K562 (cell line): ENCODE results near the gene CD22. TPM values are rescaled to one million over a fixed set of nuclear protein-coding genes. Genes with fewer than 3 reads are reported as not detected.

Experiments used
- ATAC-seq: fragments of 200-7000 bp; cut with Tn5 transposase; 3 replicates; pipeline ENCODE4 v1.9.1; 2020; ENCODE audit warnings: moderate library complexity
- BruUV-seq: library from RNA; stranded (reverse); fragments of 400-500 nt; replicated peaks from 2 replicates; lab custom pipeline; 2021; lab: Mats Ljungman, UMichigan
- CTCF ChIA-PET: fragments of 300-600 bp; formaldehyde crosslinking; extraction: SDS; loops from one replicate; lab custom pipeline; 2021; ENCODE audit warnings: low intra/inter-chr PET ratio; lab: Yijun Ruan, JAX
- POLR2A ChIA-PET: fragments of 300-600, 350-650 bp; sonication (Branson Sonifier 250); formaldehyde crosslinking; extraction: SDS; loops from one replicate; lab custom pipeline; 2021; ENCODE audit warnings: antibody characterized with exemption, inconsistent platforms; lab: Yijun Ruan, JAX
- DNase-seq, 4 experiments: peaks; one replicate each; pipeline versions ENCODE4 v3.0.0 to v3.0.0-alpha.2; 2011 to 2018; ENCODE audit warnings: low spot score in 3 of 4, mixed read lengths in 3 of 4; ENCODE audit errors: extremely low read depth in 1 of 4
- FAIRE-seq: peaks from 2 replicates; lab custom pipeline; 2011; peaks lifted over from hg19 to GRCh38; lab: Jason Lieb, UNC
- H2AFZ ChIP-seq: 2 replicates; pipeline ENCODE4 v1.6.0; 2011; ENCODE audit warnings: low read depth, low read length, control low read depth, inconsistent platforms
- H3K27ac ChIP-seq: fragments of 200-600 bp; 3 replicates; pipeline ENCODE4 v1.8.0; 2011; ENCODE audit warnings: low read depth, mild to moderate bottlenecking, control low read depth, inconsistent platforms, low read length, moderate library complexity, mixed read lengths; ENCODE audit errors: extremely low read depth
- H3K27me3 ChIP-seq, 2 experiments: fragments of 300-600 bp in 1 of 2; 2 replicates in 1 of 2; 3 replicates in 1 of 2; pipeline versions ENCODE4 v1.6.0 to v1.8.0; 2011; ENCODE audit warnings: inconsistent platforms in 2 of 2, low read length in 2 of 2, mild to moderate bottlenecking in 1 of 2, mixed read lengths in 1 of 2, moderate library complexity in 1 of 2; ENCODE audit not compliant: control insufficient read depth in 2 of 2, insufficient read depth in 2 of 2
- H3K36me3 ChIP-seq: fragments of 300-600 bp; 3 replicates; pipeline ENCODE4 v1.8.0; 2011; ENCODE audit warnings: mild to moderate bottlenecking, low read length, inconsistent platforms; ENCODE audit not compliant: control insufficient read depth, insufficient read depth
- H3K4me1 ChIP-seq, 2 experiments: fragments of 200-600 bp in 1 of 2; replicated peaks in 1 of 2; 2 replicates in 1 of 2; 3 replicates in 1 of 2; pipeline versions ENCODE4 v1.5.1 to v1.8.0; 2011; ENCODE audit warnings: inconsistent platforms in 2 of 2, low read length in 2 of 2, mild to moderate bottlenecking in 1 of 2, mixed read lengths in 1 of 2, moderate library complexity in 1 of 2; ENCODE audit not compliant: control insufficient read depth in 2 of 2, insufficient read depth in 2 of 2
- H3K4me2 ChIP-seq: 2 replicates; pipeline ENCODE4 v1.6.1; 2011; ENCODE audit warnings: low read length, control low read depth, inconsistent platforms, mixed read lengths; ENCODE audit not compliant: insufficient read depth
- H3K4me3 ChIP-seq: fragments of 200-600 bp; sonication (generic), shearing (Covaris generic); 2 replicates; pipeline ENCODE4 v1.5.1; 2016; ENCODE audit warnings: control low read depth, inconsistent platforms
- H3K79me2 ChIP-seq: fragments of 200-600 bp; 3 replicates; pipeline ENCODE4 v1.8.0; 2011; ENCODE audit warnings: low read length, inconsistent platforms; ENCODE audit not compliant: control insufficient read depth, insufficient read depth
- H3K9ac ChIP-seq, 2 experiments: 2 replicates each; pipeline versions ENCODE4 v1.6.0 to v1.6.1; 2011; ENCODE audit warnings: low read depth in 2 of 2, low read length in 2 of 2, control low read depth in 1 of 2, inconsistent platforms in 1 of 2, mild to moderate bottlenecking in 1 of 2, mixed read lengths in 1 of 2; ENCODE audit not compliant: insufficient read depth in 1 of 2
- H3K9me1 ChIP-seq: one replicate; pipeline ENCODE4 v1.6.0; 2011; ENCODE audit warnings: inconsistent platforms, mild to moderate bottlenecking, low read length, moderate library complexity; ENCODE audit not compliant: control insufficient read depth, insufficient read depth
- H3K9me3 ChIP-seq: replicated peaks from 2 replicates; pipeline ENCODE4 v1.5.1; 2011; ENCODE audit warnings: low read depth, low read length, inconsistent platforms; ENCODE audit not compliant: control insufficient read depth, insufficient read depth
- H4K20me1 ChIP-seq: replicated peaks from 2 replicates; pipeline ENCODE4 v1.6.1; 2011; ENCODE audit warnings: low read length, inconsistent platforms, mixed read lengths; ENCODE audit not compliant: control insufficient read depth, insufficient read depth
- ARID1B ChIP-seq: fragments of 450-650 bp; IDR thresholded peaks from 2 replicates; pipeline ENCODE4 v1.6.1; 2016; ENCODE audit warnings: antibody characterized with exemption, mild to moderate bottlenecking, inconsistent platforms
- BACH1 ChIP-seq: fragments of 200-800 bp; sonication (Bioruptor generic); IDR thresholded peaks from 2 replicates; pipeline ENCODE4 v1.6.1; 2016; ENCODE audit warnings: missing genetic modification characterization, missing compliant biosample characterization
- BHLHE40 ChIP-seq: IDR thresholded peaks from 2 replicates; pipeline ENCODE4 v1.6.1; 2011; ENCODE audit warnings: low read length, improper control_type of control experiment
- CBFA2T2 ChIP-seq: fragments of 450-650 bp; conservative IDR thresholded peaks from 2 replicates; pipeline ENCODE4 v1.6.1; 2017; ENCODE audit warnings: mild to moderate bottlenecking
- FOXJ2 ChIP-seq: fragments of 200-800 bp; sonication (Bioruptor generic); IDR thresholded peaks from 2 replicates; pipeline ENCODE4 v1.6.1; 2016; ENCODE audit warnings: missing genetic modification characterization, missing compliant biosample characterization
- GTF2A2 ChIP-seq: IDR thresholded peaks from 2 replicates; pipeline ENCODE4 v1.6.1; 2016; ENCODE audit warnings: mild to moderate bottlenecking, missing genetic modification characterization, missing compliant biosample characterization
- JUND ChIP-seq, 2 experiments: IDR thresholded peaks; 2 replicates in 1 of 2; 3 replicates in 1 of 2; pipeline ENCODE4 v1.6.1; 2011; ENCODE audit warnings: borderline replicate concordance in 2 of 2, low read depth in 2 of 2, low read length in 2 of 2, improper control_type of control experiment in 1 of 2, missing biosample characterization in 1 of 2, missing genetic modification characterization in 1 of 2, missing genetic modification reagents in 1 of 2
- KDM1A ChIP-seq, 2 experiments: fragments of 450-650 bp; IDR thresholded peaks; 2 replicates each; pipeline ENCODE4 v1.6.1; 2016; ENCODE audit warnings: mild to moderate bottlenecking in 2 of 2
- MITF ChIP-seq: IDR thresholded peaks from 2 replicates; pipeline ENCODE4 v1.6.1; 2014; ENCODE audit warnings: antibody characterized with exemption
- PKNOX1 ChIP-seq: fragments of 450-650 bp; IDR thresholded peaks from 2 replicates; pipeline ENCODE4 v1.6.1; 2016
- RFX1 ChIP-seq: fragments of 450-650 bp; IDR thresholded peaks from 2 replicates; pipeline ENCODE4 v1.6.1; 2016; ENCODE audit warnings: mild to moderate bottlenecking, moderate library complexity
- TEAD2 ChIP-seq: fragments of 450-650 bp; IDR thresholded peaks from 2 replicates; pipeline ENCODE4 v1.6.1; 2016; ENCODE audit warnings: missing genetic modification characterization, control low read depth, missing compliant biosample characterization
- ZBTB1 ChIP-seq: sonication (generic); formaldehyde crosslinking; IDR thresholded peaks from 2 replicates; pipeline ENCODE4 v1.8.1; 2023; ENCODE audit warnings: missing genetic modification reagents, low read depth, mild to moderate bottlenecking, borderline replicate concordance
- ZNF274 ChIP-seq: IDR thresholded peaks from 2 replicates; pipeline ENCODE4 v1.6.1; 2011; ENCODE audit warnings: low read depth, mild to moderate bottlenecking, low read length, moderate library complexity, borderline replicate concordance
- ZNF583 ChIP-seq: fragments of 250-450 bp; sonication (Bioruptor Pico); IDR thresholded peaks from 2 replicates; pipeline ENCODE4 v1.4.0; 2020
- ZNF639 ChIP-seq, 2 experiments: fragments of 200-800 bp in 1 of 2; sonication (Bioruptor generic) in 1 of 2; sonication (generic) in 1 of 2; formaldehyde crosslinking in 1 of 2; IDR thresholded peaks in 1 of 2; conservative IDR thresholded peaks in 1 of 2; 2 replicates each; pipeline versions ENCODE4 v1.5.0 to v1.6.1; 2016 to 2020; ENCODE audit warnings: missing compliant biosample characterization in 1 of 2, missing genetic modification characterization in 1 of 2, missing genetic modification reagents in 1 of 2
- WGBS: fragments of 100-300 bp; shearing (Covaris generic); methylation state at CpG from one replicate; pipeline ENCODE4 v1.1.6; 2016; ENCODE audit warnings: low coverage, mixed read lengths; ENCODE audit not compliant: insufficient coverage; ENCODE audit errors: missing lambda C conversion rate; 5-methylcytosine and 5-hydroxymethylcytosine counted together
- in situ Hi-C: fragments of 300-500 bp; cut with MboI; formaldehyde crosslinking; loops from 4 replicates; pipeline ENCODE4 v1.15.0; 2018; ENCODE audit warnings: inconsistent platforms, mixed read lengths
- intact Hi-C: fragments of 100-400 bp; cut with micrococcal nuclease; formaldehyde crosslinking; loops from 2 replicates; pipeline ENCODE4 v1.14.2; 2022
- polyA plus RNA-seq, 8 experiments: library from polyadenylated mRNA; depleted of rRNA in 4 of 8; stranded (reverse) in 5 of 8; unstranded in 3 of 8; fragments of >200 nt; fragmentation: Nextera tagmentation in 2 of 8; fragmentation: Illumina TruSeq in 1 of 8; extraction: Ambion mirVana in 2 of 8; extraction: Trizol in 1 of 8; gene quantifications; 2 replicates each; pipeline versions ENCODE4 v1.2.1 to v1.2.3, GENCODE V29; 2011 to 2014; ENCODE audit warnings: inconsistent platforms in 1 of 8, missing spikeins in 1 of 8
- total RNA-seq, 7 experiments: library from RNA; depleted of rRNA in 6 of 7; stranded (reverse); fragments of >200 nt in 6 of 7; fragmentation: Illumina TruSeq in 2 of 7; extraction: Trizol in 2 of 7; gene quantifications; 2 replicates each; pipeline versions ENCODE4 v1.2.1 to v1.2.3, GENCODE V29; 2011 to 2021; ENCODE audit warnings: low replicate concordance in 1 of 7

The CD22 gene
- total and polyA plus RNA-seq, 9 of the 15 experiments (the other 6 are each of a cell fraction or from before 2014, with no cell fraction given): 0.29 to 5.0 (median 3.5) TPM

- 32% methylated on average over 6 of the region's 6 CpGs for WGBS
- intact Hi-C loops: no loop called here
- ATAC-seq: peak; percentile 33; the same call in 1 of the 3 replicates
- H3K9me1 ChIP-seq: no peaks in the 10 kb centered on the region
- BruUV-seq: no TSS peak
- peak in 1 of 4 experiments; percentile 49 for DNase-seq
- H3K4me1 ChIP-seq: peaks cover 16 to 18% of the 10 kb centered on the region in 2 experiments; a peak in 4 of 5 replicates
- H3K36me3 ChIP-seq: no peaks in the 10 kb centered on the region
- in situ Hi-C loops: no loop called here
- peak overlapping the region; percentile 56; the same call in 2 of the 3 replicates for H3K27ac ChIP-seq
- peak; percentile 49 for FAIRE-seq
- H4K20me1 ChIP-seq: no peaks in the 10 kb centered on the region
- ChIA-PET CTCF (no interaction called here), POLR2A (interaction anchor here (1.6 kb wide), 1 partner anchor 12 kb away, joined by 4 read pairs; no protein-coding TSS in a partner anchor)
- no peaks in the 10 kb centered on the region for H3K79me2 ChIP-seq
- no peak overlapping the region for H3K4me3 ChIP-seq
- peak overlapping the region; percentile 73; the same call in 1 of the 2 replicates for H2AFZ ChIP-seq
- no peaks in the 10 kb centered on the region; the same call in none of the 2 replicates for H3K9me3 ChIP-seq
- H3K27me3 ChIP-seq: no peaks in the 10 kb centered on the region
- H3K9ac ChIP-seq: no peak overlapping the region
- H3K4me2 ChIP-seq: peak overlapping the region; percentile 53; the same call in 1 of the 2 replicates
- no peak for TF ChIP-seq ZBTB1 (CRISPR knock-in tag)
- TF ChIP-seq MITF: 0 out of 2 replicates have a peak, but pooled peaks have one; percentile 33
- peak; percentile 35; the same call in 1 of the 2 replicates for TF ChIP-seq ARID1B
- TF ChIP-seq PKNOX1: 0 out of 2 replicates have a peak, but pooled peaks have one; percentile 12
- peak; percentile 11; the same call in 1 of the 2 replicates for TF ChIP-seq BACH1 (tag)
- 0 out of 2 replicates have a peak, but pooled peaks have one; percentile 50 for TF ChIP-seq ZNF583
- peak; percentile 64 for TF ChIP-seq BHLHE40
- TF ChIP-seq RFX1: 0 out of 2 replicates have a peak, but pooled peaks have one; percentile 25
- TF ChIP-seq ZNF639 (CRISPR knock-in tag; conservative IDR thresholded peaks at IDR 0.05 in 1 of 2, IDR thresholded peaks at IDR 0.05 in 1 of 2): peak in 1 of 2 experiments; percentile 43; a peak in 1 of 4 replicates
- no peak for TF ChIP-seq ZNF274
- 0 out of 2 replicates have a peak, but pooled peaks have one; percentile 13 for TF ChIP-seq CBFA2T2
- TF ChIP-seq GTF2A2: no peak
- peak; percentile 29; the same call in 1 of the 2 replicates for TF ChIP-seq FOXJ2
- 0 out of 4 replicates have a peak, but pooled peaks of 1 of the 2 experiments have one; percentile 20 for TF ChIP-seq KDM1A (IDR thresholded peaks at IDR 0.05)
- peak; percentile 80; the same call in 1 of the 2 replicates for TF ChIP-seq JUND (IDR thresholded peaks at IDR 0.05; ENCODE audit: borderline replicate concordance, low read depth, low read length)
- no peak; the same call in 2 of the 3 replicates for TF ChIP-seq JUND (tag; IDR thresholded peaks at IDR 0.05; ENCODE audit: borderline replicate concordance, low read depth, low read length)
- TF ChIP-seq TEAD2 (tag): 0 out of 2 replicates have a peak, but pooled peaks have one; percentile 12
Observed at GRCh38 chr19:35388277-35389054, 59.5 kb downstream of the CD22 start.
